ENCODE data around the gene ABLIM2. TPM values are rescaled to one million over a fixed set of nuclear protein-coding genes. Genes with fewer than 3 reads are reported as not detected.

ABLIM2 gene
- total RNA-seq, 2 experiments from 2014 or later: 0.32 to 0.54 TPM

GRCh38 chr4:8053688-8054449 is 104.7 kb downstream of the ABLIM2 start:
- no peak overlapping the region for H3K4me3 Mint-ChIP-seq
- H3K27me3 Mint-ChIP-seq: no peaks in the 10 kb centered on the region
- no peak for TF ChIP-seq CTCF (IDR thresholded peaks at IDR 0.05)
- DNase-seq (no peak), ATAC-seq (no peak)
- intact Hi-C loops (cut with micrococcal nuclease): no loop called here
- H3K4me1 Mint-ChIP-seq (ENCODE audit: low read depth): no peaks in the 10 kb centered on the region
- ChIA-PET CTCF (no interaction called here), POLR2A (interaction anchor here (0.6 kb wide), 1 partner anchor 267 kb away, joined by 3 read pairs; no protein-coding TSS in a partner anchor)
- peaks cover 2% of the 10 kb centered on the region for H3K36me3 Mint-ChIP-seq (ENCODE audit: low read depth)
- peaks cover 4% of the 10 kb centered on the region for H3K9me3 Mint-ChIP-seq
- no peak overlapping the region for H3K27ac Mint-ChIP-seq

GRCh38 chr4:8052160-8052691 is 106.4 kb downstream of the ABLIM2 start:
- TF ChIP-seq CTCF (IDR thresholded peaks at IDR 0.05): no peak
- DNase-seq (no peak), ATAC-seq (no peak)
- intact Hi-C loops (cut with micrococcal nuclease): no loop called here
- Mint-ChIP-seq H3K4me1 (ENCODE audit: low read depth) (no peaks in the 10 kb centered on the region), H3K27ac (no peak overlapping the region), H3K9me3 (peaks cover 4% of the 10 kb centered on the region), H3K36me3 (ENCODE audit: low read depth) (peaks cover 2% of the 10 kb centered on the region), H3K27me3 (no peaks in the 10 kb centered on the region), H3K4me3 (no peak overlapping the region)
- CTCF ChIA-PET: no interaction called here
- POLR2A ChIA-PET: no interaction called here

- Mint-ChIP-seq H3K27ac (no peak overlapping the region), H3K27me3 (no peaks in the 10 kb centered on the region), H3K4me1 (ENCODE audit: low read depth) (no peaks in the 10 kb centered on the region), H3K36me3 (ENCODE audit: low read depth) (peaks cover 2% of the 10 kb centered on the region), H3K4me3 (no peak overlapping the region), H3K9me3 (peaks cover 4% of the 10 kb centered on the region)
- ChIA-PET CTCF (no interaction called here), POLR2A (no interaction called here)
- no peak for TF ChIP-seq CTCF (IDR thresholded peaks at IDR 0.05)
- DNase-seq (no peak), ATAC-seq (no peak)
- intact Hi-C loops (cut with micrococcal nuclease): no loop called here
Measured at GRCh38 chr4:8051644-8052043, 107.0 kb downstream of the ABLIM2 start.

GRCh38 chr4:8050555-8051206 is 107.9 kb downstream of the ABLIM2 start:
- intact Hi-C loops (cut with micrococcal nuclease): no loop called here
- POLR2A ChIA-PET: no interaction called here
- peaks cover 4% of the 10 kb centered on the region for H3K9me3 Mint-ChIP-seq

More at GRCh38 chr4:8050555-8051206, 107.9 kb downstream of the ABLIM2 start:
- DNase-seq: no peak
- CTCF ChIA-PET: no interaction called here
- Mint-ChIP-seq H3K27me3 (no peaks in the 10 kb centered on the region), H3K4me3 (no peak overlapping the region), H3K4me1 (ENCODE audit: low read depth) (no peaks in the 10 kb centered on the region), H3K36me3 (ENCODE audit: low read depth) (peaks cover 2% of the 10 kb centered on the region), H3K27ac (no peak overlapping the region)
- ATAC-seq: no peak
- no peak for TF ChIP-seq CTCF (IDR thresholded peaks at IDR 0.05)

All from activated CD8-positive, alpha-beta T cell treated with anti-CD3 and anti-CD28 coated beads for 36 hours (primary cell).